Activated T-helper 9 cell treated with anti-CD3 and anti-CD28 coated beads, Interleukin-2, amount 50 U/mL, for 16 hours (primary cell): ENCODE results near the gene PKM.
A peak's percentile ranks its signal among the peaks of the same experiment; 100 is the strongest.

Experiments used
- DNase-seq: peaks from one replicate; pipeline ENCODE4 v3.0.0-alpha.2; 2020; ENCODE audit warnings: low read depth

The PKM gene

GRCh38 chr15:72235298-72235697 lies 4.3 kb upstream of the PKM start:
- DNase-seq: no peak

- no peak for DNase-seq
These were observed 2.8 kb upstream of the PKM start for GRCh38 chr15:72233769-72234168.

- peak; percentile 30 for DNase-seq
These were observed 966 bp upstream of the PKM start for GRCh38 chr15:72231833-72232478.

GRCh38 chr15:72230197-72231065 lies 559 bp downstream of the PKM start:
- peak; percentile 73 for DNase-seq

GRCh38 chr15:72229947-72230196 lies 1.1 kb downstream of the PKM start:
- no peak for DNase-seq

GRCh38 chr15:72229076-72229946 lies 1.7 kb downstream of the PKM start:
- DNase-seq: no peak

- DNase-seq: no peak
These were observed 3.3 kb downstream of the PKM start for GRCh38 chr15:72227720-72228119.

GRCh38 chr15:72227192-72227586 lies 3.8 kb downstream of the PKM start:
- peak; percentile 34 for DNase-seq

- no peak for DNase-seq
These were observed 7.7 kb downstream of the PKM start for GRCh38 chr15:72223278-72223677.

- no peak for DNase-seq
These were observed 8.6 kb downstream of the PKM start for GRCh38 chr15:72222393-72222792.

GRCh38 chr15:72220687-72221086 lies 10.3 kb downstream of the PKM start:
- DNase-seq: no peak

- no peak for DNase-seq
These were observed 13.8 kb downstream of the PKM start for GRCh38 chr15:72217216-72217615.

GRCh38 chr15:72216079-72216478 lies 14.9 kb downstream of the PKM start:
- no peak for DNase-seq

- DNase-seq: no peak
These were observed 23.4 kb downstream of the PKM start for GRCh38 chr15:72207558-72208085.

- DNase-seq: no peak
These were observed 24.4 kb downstream of the PKM start for GRCh38 chr15:72206677-72207000.

- DNase-seq: no peak
These were observed 24.9 kb downstream of the PKM start for GRCh38 chr15:72205896-72206676.

- DNase-seq: no peak
These were observed 25.7 kb downstream of the PKM start for GRCh38 chr15:72205273-72205672.

- DNase-seq: no peak
These were observed 27.5 kb downstream of the PKM start for GRCh38 chr15:72203507-72203837.

GRCh38 chr15:72202801-72203506 lies 28.0 kb downstream of the PKM start:
- DNase-seq: no peak

GRCh38 chr15:72202302-72202701 lies 28.7 kb downstream of the PKM start:
- no peak for DNase-seq

- no peak for DNase-seq
These were observed 29.5 kb downstream of the PKM start for GRCh38 chr15:72201391-72201921.
